Mammary epithelial cell (primary cell): ENCODE data around the gene CDH13.

Source experiments
- EZH2 ChIP-seq: IDR thresholded peaks from 2 replicates; pipeline ENCODE4 v1.6.1; 2012; ENCODE audit warnings: low read length, inconsistent platforms, borderline replicate concordance
- TF ChIP-seq, protein P1 (sequence below), 2 donors: IDR thresholded peaks in 1 of 2; conservative IDR thresholded peaks in 1 of 2; 2 replicates each; pipeline ENCODE4 v1.5.1; 2011 to 2012; ENCODE audit warnings: inconsistent platforms in 2 of 2, low read length in 2 of 2, mild to moderate bottlenecking in 2 of 2, control low read depth in 1 of 2, low read depth in 1 of 2; ENCODE audit not compliant: insufficient read depth in 1 of 2; ENCODE audit errors: extremely low read depth in 1 of 2

GRCh38 chr16:83482545-83483162, 855.9 kb downstream of the CDH13 start:
- TF ChIP-seq, protein P1, sequence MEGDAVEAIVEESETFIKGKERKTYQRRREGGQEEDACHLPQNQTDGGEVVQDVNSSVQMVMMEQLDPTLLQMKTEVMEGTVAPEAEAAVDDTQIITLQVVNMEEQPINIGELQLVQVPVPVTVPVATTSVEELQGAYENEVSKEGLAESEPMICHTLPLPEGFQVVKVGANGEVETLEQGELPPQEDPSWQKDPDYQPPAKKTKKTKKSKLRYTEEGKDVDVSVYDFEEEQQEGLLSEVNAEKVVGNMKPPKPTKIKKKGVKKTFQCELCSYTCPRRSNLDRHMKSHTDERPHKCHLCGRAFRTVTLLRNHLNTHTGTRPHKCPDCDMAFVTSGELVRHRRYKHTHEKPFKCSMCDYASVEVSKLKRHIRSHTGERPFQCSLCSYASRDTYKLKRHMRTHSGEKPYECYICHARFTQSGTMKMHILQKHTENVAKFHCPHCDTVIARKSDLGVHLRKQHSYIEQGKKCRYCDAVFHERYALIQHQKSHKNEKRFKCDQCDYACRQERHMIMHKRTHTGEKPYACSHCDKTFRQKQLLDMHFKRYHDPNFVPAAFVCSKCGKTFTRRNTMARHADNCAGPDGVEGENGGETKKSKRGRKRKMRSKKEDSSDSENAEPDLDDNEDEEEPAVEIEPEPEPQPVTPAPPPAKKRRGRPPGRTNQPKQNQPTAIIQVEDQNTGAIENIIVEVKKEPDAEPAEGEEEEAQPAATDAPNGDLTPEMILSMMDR (conservative IDR thresholded peaks at IDR 0.05 in 1 of 2, IDR thresholded peaks at IDR 0.05 in 1 of 2; ENCODE audit: extremely low read depth in 1 of 2, insufficient read depth in 1 of 2, low read depth in 1 of 2, low read length in 2 of 2) = no peak
- TF ChIP-seq EZH2 = no peak
